Coronary artery (tissue), 2 donors: Measurements from ENCODE around the gene FALEC.

Experiments used
- DNase-seq: peaks from one replicate; pipeline ENCODE4 v3.0.0-alpha.2; 2017; ENCODE audit warnings: low spot score
- H3K27ac ChIP-seq, 2 donors: fragments of 200-600 bp; sonication (generic); one replicate each; pipeline ENCODE4 v1.5.1; 2016 to 2019
- H3K4me3 ChIP-seq: fragments of 200-600 bp; sonication (generic); 2 replicates; pipeline ENCODE4 v1.5.1; 2016; ENCODE audit warnings: mild to moderate bottlenecking, moderate library complexity
- CTCF ChIP-seq: fragments of 200-600 bp; sonication (generic); IDR thresholded peaks from one replicate; pipeline ENCODE4 v1.5.1; 2019; ENCODE audit warnings: antibody characterized with exemption

FALEC gene

GRCh38 chr1:150487763-150488115 lies 27.8 kb upstream of the FALEC start:
- peak overlapping the region; percentile 69 to 84 for H3K27ac ChIP-seq
- peak overlapping the region; percentile 90 for H3K4me3 ChIP-seq
- no peak for DNase-seq
- no peak for TF ChIP-seq CTCF

- H3K27ac ChIP-seq: no peak overlapping the region
- TF ChIP-seq CTCF: no peak
- DNase-seq: no peak
Observed at GRCh38 chr1:150493175-150493574, 22.4 kb upstream of the FALEC start.

GRCh38 chr1:150498342-150498741 lies 17.2 kb upstream of the FALEC start:
- DNase-seq: no peak
- TF ChIP-seq CTCF: no peak
- Histone ChIP-seq H3K27ac (no peak overlapping the region), H3K4me3 (no peak overlapping the region)

More at GRCh38 chr1:150493175-150493574, 22.4 kb upstream of the FALEC start:
- no peak overlapping the region for H3K4me3 ChIP-seq

- no peak for DNase-seq
- no peak for TF ChIP-seq CTCF
- Histone ChIP-seq H3K4me3 (no peak overlapping the region), H3K27ac (no peak overlapping the region)
Observed at GRCh38 chr1:150505431-150505830, 10.1 kb upstream of the FALEC start.

GRCh38 chr1:150507912-150508864 lies 7.4 kb upstream of the FALEC start, which contains the start of gene ECM1:
Gene ECM1 (plus strand): TSS chr1:150508109. CDS start chr1:150508210, 101 bp downstream.
- Histone ChIP-seq H3K27ac (peak within 1 kb of the TSS; percentile 60 to 86), H3K4me3 (peak within 1 kb of the TSS; percentile 60)
- no peak for DNase-seq
- no peak for TF ChIP-seq CTCF

GRCh38 chr1:150508982-150509381 lies 6.6 kb upstream of the FALEC start:
- Histone ChIP-seq H3K4me3 (peak overlapping the region; percentile 31), H3K27ac (peak overlapping the region in 1 of 2 donors; percentile 2)
- DNase-seq: no peak
- no peak for TF ChIP-seq CTCF

GRCh38 chr1:150511551-150511950 lies 4.0 kb upstream of the FALEC start:
- DNase-seq: no peak
- TF ChIP-seq CTCF: no peak
- H3K27ac ChIP-seq: no peak overlapping the region
- no peak overlapping the region for H3K4me3 ChIP-seq
